Measurements from ENCODE around the gene CEPT1. TPM values are rescaled to one million over a fixed set of nuclear protein-coding genes. Genes with fewer than 3 reads are reported as not detected.
"Not testable (repeated sequence)": the region's sequence is repeated elsewhere in the genome, so short reads cannot be mapped to it uniquely, and the experiment has no call there.

CEPT1 gene
- total RNA-seq, 1 experiment from 2014 or later, result 34.2 TPM

- no peaks in the 10 kb centered on the region for H3K9me2 ChIP-seq (ENCODE audit: insufficient read depth)
- H3K4me2 ChIP-seq (ENCODE audit: low read length), result no peak overlapping the region
- ChIA-PET RAD21 (ENCODE audit: low non-redundant PET in 1 of 2, low total read pairs in 2 of 2, uncharacterized antibody in 2 of 2, unreplicated experiment in 2 of 2) (no interaction called here), POLR2A (interaction anchor here (1.2 kb wide), 1 partner anchor 13 kb away, joined by 3 read pairs; no protein-coding TSS in a partner anchor), CTCF (no interaction called here)
- intact Hi-C loops (cut with micrococcal nuclease), result no loop called here
- no peaks in the 10 kb centered on the region for H3K79me2 ChIP-seq (ENCODE audit: insufficient read depth, low read length)
- 0 out of 2 replicates have a peak overlapping the region, but pooled peaks have one; percentile 17 for H3K27ac ChIP-seq (ENCODE audit: low read depth, low read length)
- H3K27me3 ChIP-seq (ENCODE audit: insufficient read depth, low read length), result no peaks in the 10 kb centered on the region
- H3K36me3 ChIP-seq (ENCODE audit: control insufficient read depth in 1 of 2, insufficient read depth in 2 of 2, low read length in 2 of 2), result no peaks in the 10 kb centered on the region
- TF ChIP-seq CEBPB (IDR thresholded peaks at IDR 0.05; ENCODE audit: low read depth) (no peak), CBX3 (IDR thresholded peaks at IDR 0.05; ENCODE audit: low read depth) (no peak), SP1 (IDR thresholded peaks at IDR 0.05; ENCODE audit: low read depth) (no peak), JUND (IDR thresholded peaks at IDR 0.05) (no peak), ELF1 (IDR thresholded peaks at IDR 0.05; ENCODE audit: borderline replicate concordance, low read depth) (no peak), REST (IDR thresholded peaks at IDR 0.05; ENCODE audit: low read depth) (no peak), YY1 (IDR thresholded peaks at IDR 0.05; ENCODE audit: extremely low read depth, insufficient replicate concordance, low read depth, low read length) (no peak)
- no TSS peak for BruUV-seq (replicated peaks)
- no peak for DNase-seq (ENCODE audit: low read depth, low spot score)
- H3K9ac ChIP-seq (ENCODE audit: low read length), result no peak overlapping the region
- H4K20me1 ChIP-seq (ENCODE audit: insufficient read depth), result no peaks in the 10 kb centered on the region
- H3K9me3 ChIP-seq (ENCODE audit: control insufficient read depth in 1 of 2, insufficient read depth in 1 of 2, low read depth in 1 of 2, low read length in 2 of 2), result no peaks in the 10 kb centered on the region
- ATAC-seq, result no peak
- no peak overlapping the region for H3K4me3 ChIP-seq (replicated peaks in 1 of 2; ENCODE audit: low read depth in 1 of 2, low read length in 2 of 2)
- no peak overlapping the region for H2AFZ ChIP-seq (ENCODE audit: low read depth, low read length, poor library complexity, severe bottlenecking)
- peaks cover 0 to 2% of the 10 kb centered on the region in 2 experiments; a peak in 1 of 4 replicates for H3K4me1 ChIP-seq (ENCODE audit: control insufficient read depth in 1 of 2, insufficient read depth in 2 of 2, low read length in 2 of 2)
These were observed 74.9 kb downstream of the CEPT1 start for GRCh38 chr1:111214884-111215283.

- H2AFZ ChIP-seq (ENCODE audit: low read depth, low read length, poor library complexity, severe bottlenecking); H3K9ac ChIP-seq (ENCODE audit: low read length); H3K9me3 ChIP-seq (ENCODE audit: control insufficient read depth in 1 of 2, insufficient read depth in 1 of 2, low read depth in 1 of 2, low read length in 2 of 2); POLR2A ChIA-PET; BruUV-seq (replicated peaks); H3K4me2 ChIP-seq (ENCODE audit: low read length); H3K27ac ChIP-seq (ENCODE audit: low read depth, low read length); H3K27me3 ChIP-seq (ENCODE audit: insufficient read depth, low read length); intact Hi-C loops (cut with micrococcal nuclease); H3K9me2 ChIP-seq (ENCODE audit: insufficient read depth); DNase-seq (ENCODE audit: low read depth, low spot score); H4K20me1 ChIP-seq (ENCODE audit: insufficient read depth); H3K79me2 ChIP-seq (ENCODE audit: insufficient read depth, low read length); ATAC-seq; RAD21 ChIA-PET (ENCODE audit: low non-redundant PET in 1 of 2, low total read pairs in 2 of 2, uncharacterized antibody in 2 of 2, unreplicated experiment in 2 of 2); H3K36me3 ChIP-seq (ENCODE audit: control insufficient read depth in 1 of 2, insufficient read depth in 2 of 2, low read length in 2 of 2); H3K4me3 ChIP-seq (replicated peaks in 1 of 2; ENCODE audit: low read depth in 1 of 2, low read length in 2 of 2); CTCF ChIA-PET; H3K4me1 ChIP-seq (ENCODE audit: control insufficient read depth in 1 of 2, insufficient read depth in 2 of 2, low read length in 2 of 2): not testable (repeated sequence)
These were observed 75.3 kb downstream of the CEPT1 start for GRCh38 chr1:111215285-111215684.
